Measurements from ENCODE around the gene ARAP1.

The ARAP1 gene

DNA sequence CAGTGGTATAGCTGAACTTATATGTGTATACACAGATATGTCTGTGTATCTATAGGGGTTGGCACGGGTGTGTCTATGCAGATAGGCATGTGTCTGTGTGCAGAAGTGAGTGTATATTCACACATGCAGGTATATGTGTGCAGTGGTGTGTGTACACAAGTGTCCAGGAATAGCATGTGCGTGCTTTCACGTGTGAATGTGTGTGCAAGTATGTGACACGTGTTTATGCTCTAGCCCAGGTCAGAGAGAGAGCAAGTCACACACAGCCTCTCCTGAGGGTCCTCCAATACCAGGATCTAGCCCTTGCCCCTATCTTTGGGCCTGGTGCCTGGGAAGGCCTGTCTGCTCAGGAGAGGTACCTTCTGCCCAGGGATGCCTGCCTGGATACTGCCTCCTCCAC lies 104.3 kb downstream of the ARAP1 start:
- H3K9ac ChIP-seq = no peak overlapping the region
- no peaks in the 10 kb centered on the region for H3K4me1 ChIP-seq (ENCODE audit: low read depth, poor library complexity, severe bottlenecking)
- no peaks in the 10 kb centered on the region for H3K36me3 ChIP-seq (ENCODE audit: insufficient read depth)
- H3K27me3 ChIP-seq (ENCODE audit: insufficient read depth, low read depth) = no peaks in the 10 kb centered on the region
- H3K4me2 ChIP-seq = no peak overlapping the region
- no peaks in the 10 kb centered on the region for H4K20me1 ChIP-seq (ENCODE audit: insufficient read depth)
- H2AFZ ChIP-seq (ENCODE audit: low read depth) = no peak overlapping the region
- no peaks in the 10 kb centered on the region for H3K79me2 ChIP-seq (ENCODE audit: insufficient read depth, low read depth)
- no peak overlapping the region for H3K27ac ChIP-seq
- no peak overlapping the region for H3K4me3 ChIP-seq (IDR thresholded peaks at IDR 0.05; ENCODE audit: insufficient read depth, low read depth, low read length)
- TF ChIP-seq, protein P1, sequence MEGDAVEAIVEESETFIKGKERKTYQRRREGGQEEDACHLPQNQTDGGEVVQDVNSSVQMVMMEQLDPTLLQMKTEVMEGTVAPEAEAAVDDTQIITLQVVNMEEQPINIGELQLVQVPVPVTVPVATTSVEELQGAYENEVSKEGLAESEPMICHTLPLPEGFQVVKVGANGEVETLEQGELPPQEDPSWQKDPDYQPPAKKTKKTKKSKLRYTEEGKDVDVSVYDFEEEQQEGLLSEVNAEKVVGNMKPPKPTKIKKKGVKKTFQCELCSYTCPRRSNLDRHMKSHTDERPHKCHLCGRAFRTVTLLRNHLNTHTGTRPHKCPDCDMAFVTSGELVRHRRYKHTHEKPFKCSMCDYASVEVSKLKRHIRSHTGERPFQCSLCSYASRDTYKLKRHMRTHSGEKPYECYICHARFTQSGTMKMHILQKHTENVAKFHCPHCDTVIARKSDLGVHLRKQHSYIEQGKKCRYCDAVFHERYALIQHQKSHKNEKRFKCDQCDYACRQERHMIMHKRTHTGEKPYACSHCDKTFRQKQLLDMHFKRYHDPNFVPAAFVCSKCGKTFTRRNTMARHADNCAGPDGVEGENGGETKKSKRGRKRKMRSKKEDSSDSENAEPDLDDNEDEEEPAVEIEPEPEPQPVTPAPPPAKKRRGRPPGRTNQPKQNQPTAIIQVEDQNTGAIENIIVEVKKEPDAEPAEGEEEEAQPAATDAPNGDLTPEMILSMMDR (conservative IDR thresholded peaks at IDR 0.05; ENCODE audit: low read depth, low read length) = no peak

DNA sequence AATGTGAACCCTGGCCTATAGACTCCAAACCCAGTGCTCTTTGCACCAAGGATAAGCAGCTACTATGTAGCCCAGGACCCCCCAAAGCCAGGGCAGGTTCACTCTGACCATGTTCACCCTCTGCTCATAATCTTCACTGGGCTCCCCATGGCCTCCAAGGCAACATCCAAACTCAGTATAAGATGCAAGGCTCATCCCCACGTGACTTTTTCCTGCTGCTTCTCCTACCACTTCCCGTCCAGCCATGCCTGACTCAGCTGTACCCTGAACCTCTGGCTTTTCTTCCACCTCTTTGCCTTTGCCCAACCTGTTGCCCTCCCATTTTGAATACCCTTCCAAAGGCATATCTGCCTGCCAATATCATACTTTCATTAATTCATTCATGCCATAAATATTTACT lies 105.7 kb downstream of the ARAP1 start:
- TF ChIP-seq, protein P1 (conservative IDR thresholded peaks at IDR 0.05; ENCODE audit: low read depth, low read length) = no peak
- no peak overlapping the region for H2AFZ ChIP-seq (ENCODE audit: low read depth)
- no peak overlapping the region for H3K4me3 ChIP-seq (IDR thresholded peaks at IDR 0.05; ENCODE audit: insufficient read depth, low read depth, low read length)
- H3K27me3 ChIP-seq (ENCODE audit: insufficient read depth, low read depth) = peaks cover 7% of the 10 kb centered on the region
- no peak overlapping the region for H3K4me2 ChIP-seq
- no peak overlapping the region for H3K27ac ChIP-seq
- no peaks in the 10 kb centered on the region for H3K79me2 ChIP-seq (ENCODE audit: insufficient read depth, low read depth)
- no peaks in the 10 kb centered on the region for H3K36me3 ChIP-seq (ENCODE audit: insufficient read depth)
- no peaks in the 10 kb centered on the region for H3K4me1 ChIP-seq (ENCODE audit: low read depth, poor library complexity, severe bottlenecking)
- no peak overlapping the region for H3K9ac ChIP-seq
- no peaks in the 10 kb centered on the region for H4K20me1 ChIP-seq (ENCODE audit: insufficient read depth)

DNA sequence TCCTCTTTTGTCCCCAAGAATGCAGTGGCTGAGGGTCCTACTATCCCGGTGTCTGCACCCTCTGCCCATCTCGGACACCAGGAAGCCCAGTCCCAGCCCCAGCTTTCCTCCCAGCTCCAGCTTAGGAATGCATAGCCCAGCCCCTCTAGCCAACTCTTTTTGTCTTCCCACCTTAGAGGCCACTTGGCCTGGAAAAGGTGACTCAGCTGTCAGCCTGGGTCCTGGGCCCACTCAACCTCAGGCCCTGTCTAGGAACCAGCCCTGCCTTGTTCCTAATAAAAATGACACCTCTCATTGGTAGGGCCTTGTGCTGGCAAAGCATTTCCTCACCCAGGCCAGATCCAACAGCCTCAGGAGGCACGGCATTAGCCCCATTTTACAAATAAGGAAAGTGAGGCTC lies 106.2 kb downstream of the ARAP1 start:
- Histone ChIP-seq H3K36me3 (ENCODE audit: insufficient read depth) (no peaks in the 10 kb centered on the region), H3K9ac (no peak overlapping the region), H3K27me3 (ENCODE audit: insufficient read depth, low read depth) (peaks cover 11% of the 10 kb centered on the region), H3K79me2 (ENCODE audit: insufficient read depth, low read depth) (no peaks in the 10 kb centered on the region), H3K4me1 (ENCODE audit: low read depth, poor library complexity, severe bottlenecking) (no peaks in the 10 kb centered on the region), H4K20me1 (ENCODE audit: insufficient read depth) (no peaks in the 10 kb centered on the region), H3K4me2 (no peak overlapping the region), H3K4me3 (IDR thresholded peaks at IDR 0.05; ENCODE audit: insufficient read depth, low read depth, low read length) (no peak overlapping the region), H3K27ac (no peak overlapping the region), H2AFZ (ENCODE audit: low read depth) (no peak overlapping the region)
- TF ChIP-seq, protein P1 (conservative IDR thresholded peaks at IDR 0.05; ENCODE audit: low read depth, low read length) = no peak

DNA sequence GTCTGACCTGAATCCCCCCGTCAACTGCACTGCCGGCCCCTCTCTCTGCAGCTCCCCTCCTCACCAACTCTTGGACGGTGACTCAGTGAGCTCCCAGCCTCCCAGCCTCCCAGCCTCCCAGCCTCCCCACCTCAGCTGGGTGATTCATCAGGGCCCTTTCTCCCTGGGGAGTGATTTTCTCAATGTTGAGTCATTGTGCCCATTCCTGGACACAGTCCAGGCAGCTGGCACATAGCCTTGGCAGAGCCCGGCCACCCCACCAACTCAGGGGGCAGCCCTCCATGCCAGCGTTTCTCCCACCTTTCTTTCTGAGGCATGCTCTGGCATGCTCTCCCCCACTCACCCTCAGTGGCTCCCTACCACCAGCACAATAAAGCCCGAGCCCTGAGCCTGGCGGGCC lies 108.7 kb downstream of the ARAP1 start:
- H3K9ac ChIP-seq = no peak overlapping the region
- H3K4me1 ChIP-seq (ENCODE audit: low read depth, poor library complexity, severe bottlenecking) = no peaks in the 10 kb centered on the region
- peaks cover 17% of the 10 kb centered on the region for H3K27me3 ChIP-seq (ENCODE audit: insufficient read depth, low read depth)
- no peak overlapping the region for H3K27ac ChIP-seq
- no peaks in the 10 kb centered on the region for H3K79me2 ChIP-seq (ENCODE audit: insufficient read depth, low read depth)
- H3K36me3 ChIP-seq (ENCODE audit: insufficient read depth) = no peaks in the 10 kb centered on the region
- TF ChIP-seq, protein P1 (conservative IDR thresholded peaks at IDR 0.05; ENCODE audit: low read depth, low read length) = no peak
- H3K4me2 ChIP-seq = peak overlapping the region; percentile 17; the same call in 1 of the 2 replicates
- peak overlapping the region; percentile 69; the same call in 1 of the 2 replicates for H2AFZ ChIP-seq (ENCODE audit: low read depth)
- no peak overlapping the region for H3K4me3 ChIP-seq (IDR thresholded peaks at IDR 0.05; ENCODE audit: insufficient read depth, low read depth, low read length)
- no peaks in the 10 kb centered on the region for H4K20me1 ChIP-seq (ENCODE audit: insufficient read depth)

Measured in KMS-11 (cell line).